Measurements from ENCODE around the gene BCKDK.

BCKDK gene

DNA sequence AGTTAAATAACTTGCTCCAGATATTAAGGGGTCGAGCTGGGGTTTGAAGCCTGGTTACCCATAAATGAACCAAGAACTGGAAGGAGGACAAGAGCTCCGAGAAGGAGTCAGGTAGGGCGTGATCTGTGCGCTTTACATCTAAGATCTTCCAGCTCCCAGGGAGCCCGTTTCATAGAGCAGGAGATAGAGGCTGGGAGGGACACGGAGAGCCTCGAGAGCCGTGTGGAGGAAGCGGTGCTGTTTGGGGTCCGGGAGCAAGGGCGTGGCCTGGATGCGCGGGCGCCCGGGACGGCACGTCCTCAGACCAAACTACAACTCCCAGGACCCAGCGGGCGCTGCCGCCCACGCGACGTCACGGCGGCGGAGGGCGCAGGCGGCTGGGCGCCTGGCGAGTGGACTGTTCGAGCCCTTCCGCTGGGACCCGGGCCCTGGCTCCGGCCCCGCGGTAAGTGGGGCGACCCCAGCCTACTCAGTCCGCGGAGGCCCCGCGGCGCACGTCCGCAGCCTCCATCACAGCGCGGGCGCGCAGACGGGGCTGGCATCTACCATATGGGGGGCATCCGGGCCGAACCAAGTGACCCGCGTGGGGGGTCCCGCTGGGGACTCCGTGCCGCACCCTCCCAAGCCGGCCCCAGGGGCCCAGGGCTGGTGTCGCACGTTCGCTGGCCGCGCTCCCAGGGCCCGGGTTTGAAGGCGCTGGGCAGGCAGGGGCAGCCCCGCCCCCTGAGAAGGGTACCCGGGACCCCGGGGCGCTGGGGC is at the start of gene BCKDK:
BCKDK (plus strand) TSS at position 352 of the 759 bp plus-strand sequence. CDS start 838 bp downstream, outside the sequence.
- peak; percentile 69 for DNase-seq (ENCODE audit: low read depth)

GRCh38 chr16:31061126-31061812 is 46.9 kb upstream of the BCKDK start:
- DNase-seq (ENCODE audit: low read depth) = no peak
- H3K4me3 ChIP-seq (ENCODE audit: low read length) = no peak overlapping the region

More for the DNA sequence above, at the start of gene BCKDK:
- TF ChIP-seq, protein P1, sequence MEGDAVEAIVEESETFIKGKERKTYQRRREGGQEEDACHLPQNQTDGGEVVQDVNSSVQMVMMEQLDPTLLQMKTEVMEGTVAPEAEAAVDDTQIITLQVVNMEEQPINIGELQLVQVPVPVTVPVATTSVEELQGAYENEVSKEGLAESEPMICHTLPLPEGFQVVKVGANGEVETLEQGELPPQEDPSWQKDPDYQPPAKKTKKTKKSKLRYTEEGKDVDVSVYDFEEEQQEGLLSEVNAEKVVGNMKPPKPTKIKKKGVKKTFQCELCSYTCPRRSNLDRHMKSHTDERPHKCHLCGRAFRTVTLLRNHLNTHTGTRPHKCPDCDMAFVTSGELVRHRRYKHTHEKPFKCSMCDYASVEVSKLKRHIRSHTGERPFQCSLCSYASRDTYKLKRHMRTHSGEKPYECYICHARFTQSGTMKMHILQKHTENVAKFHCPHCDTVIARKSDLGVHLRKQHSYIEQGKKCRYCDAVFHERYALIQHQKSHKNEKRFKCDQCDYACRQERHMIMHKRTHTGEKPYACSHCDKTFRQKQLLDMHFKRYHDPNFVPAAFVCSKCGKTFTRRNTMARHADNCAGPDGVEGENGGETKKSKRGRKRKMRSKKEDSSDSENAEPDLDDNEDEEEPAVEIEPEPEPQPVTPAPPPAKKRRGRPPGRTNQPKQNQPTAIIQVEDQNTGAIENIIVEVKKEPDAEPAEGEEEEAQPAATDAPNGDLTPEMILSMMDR (IDR thresholded peaks at IDR 0.05; ENCODE audit: insufficient read depth, low read depth, low read length, missing control alignments) = no peak
- H3K4me3 ChIP-seq (ENCODE audit: low read length) = peak within 1 kb of the TSS; percentile 73

DNA sequence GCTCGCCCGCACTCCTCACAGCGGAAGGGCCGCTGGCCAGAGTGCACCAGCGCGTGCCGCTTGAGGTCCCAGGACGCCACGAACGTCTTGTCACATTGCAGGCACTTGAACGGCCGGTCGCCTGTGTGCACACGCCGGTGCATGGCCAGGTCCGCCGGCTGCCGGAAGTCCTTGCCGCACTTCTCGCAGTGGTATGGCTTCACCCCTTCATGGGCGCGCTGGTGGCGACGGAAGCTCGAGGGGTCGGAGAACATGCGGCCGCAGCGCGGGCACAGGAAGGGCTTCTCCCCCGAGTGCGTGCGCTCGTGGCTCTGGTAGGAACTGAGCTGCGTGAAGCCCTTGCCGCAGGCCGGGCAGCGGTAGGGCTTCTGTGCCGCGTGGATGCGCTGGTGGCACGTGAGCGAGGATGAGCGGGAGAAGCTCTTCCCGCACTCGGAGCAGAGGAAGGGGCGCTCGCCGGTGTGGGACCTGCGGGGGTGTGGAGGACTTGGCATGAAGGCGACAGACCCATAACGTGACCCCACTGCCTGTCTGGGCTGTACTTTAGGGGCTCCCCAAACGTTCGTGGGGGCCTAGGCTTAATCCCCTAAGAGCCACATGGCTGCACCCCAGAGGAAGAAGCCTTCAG is 46.3 kb upstream of the BCKDK start:
- no peak overlapping the region for H3K4me3 ChIP-seq (ENCODE audit: low read length)
- DNase-seq (ENCODE audit: low read depth) = no peak
- TF ChIP-seq, protein P1 (IDR thresholded peaks at IDR 0.05; ENCODE audit: insufficient read depth, low read depth, low read length, missing control alignments) = no peak

More at GRCh38 chr16:31061126-31061812, 46.9 kb upstream of the BCKDK start:
- TF ChIP-seq, protein P1 (IDR thresholded peaks at IDR 0.05; ENCODE audit: insufficient read depth, low read depth, low read length, missing control alignments) = no peak

DNA sequence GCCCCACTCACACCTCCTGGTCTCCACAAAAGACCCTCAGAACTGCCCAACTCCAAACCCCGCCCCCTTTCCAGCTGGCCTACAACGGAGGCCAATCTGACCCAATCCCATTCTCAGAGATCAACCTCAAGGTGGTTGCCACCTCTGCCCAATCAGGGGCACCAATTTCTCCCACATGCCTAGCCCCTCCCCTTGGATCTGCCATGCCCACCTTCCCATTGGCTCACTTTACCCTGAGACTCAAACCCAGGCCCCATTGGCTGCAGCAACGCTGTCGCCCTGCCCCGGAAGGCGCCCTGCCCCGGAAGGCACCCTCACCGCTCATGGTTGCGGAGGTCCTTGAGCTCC is 44.7 kb upstream of the BCKDK start:
- DNase-seq (ENCODE audit: low read depth) = no peak
- TF ChIP-seq, protein P1 (IDR thresholded peaks at IDR 0.05; ENCODE audit: insufficient read depth, low read depth, low read length, missing control alignments) = no peak
- H3K4me3 ChIP-seq (ENCODE audit: low read length) = no peak overlapping the region

DNA sequence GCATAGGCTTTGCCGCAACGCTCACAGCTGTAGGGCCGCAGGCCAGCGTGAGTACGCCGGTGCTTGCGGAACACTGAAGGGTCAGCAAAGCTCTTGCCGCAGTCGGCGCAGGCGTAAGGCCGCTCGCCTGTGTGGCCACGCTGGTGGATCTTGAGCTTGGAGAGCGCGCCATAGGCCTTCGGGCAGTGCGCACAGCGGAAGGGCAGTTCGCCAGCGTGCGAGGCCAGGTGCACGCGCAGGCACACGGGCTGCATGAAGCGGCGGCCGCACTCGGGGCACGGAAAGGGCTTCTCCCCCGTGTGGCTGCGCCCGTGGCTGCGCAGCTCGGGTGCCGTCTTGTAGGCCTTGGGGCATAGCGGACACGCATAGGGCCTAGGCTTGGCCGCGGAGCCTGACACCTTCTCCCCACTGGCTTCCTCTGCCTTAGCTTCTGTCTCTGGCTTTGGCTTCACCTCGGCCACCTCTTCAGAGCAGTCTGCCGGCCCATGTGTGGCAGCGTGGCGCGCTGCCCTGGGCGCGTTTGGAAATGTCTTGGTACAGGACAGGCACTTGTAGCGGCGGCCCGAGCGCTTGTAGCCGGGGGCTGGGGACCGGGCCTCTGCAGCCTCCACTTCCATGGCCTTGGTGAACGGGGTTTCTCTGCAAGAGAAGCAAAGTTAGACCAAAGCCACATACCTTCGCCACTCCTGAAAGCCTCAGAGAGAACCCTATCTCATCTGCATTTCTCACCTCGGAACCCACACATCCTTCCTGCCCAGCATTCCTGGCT is 44.2 kb upstream of the BCKDK start:
- no peak for DNase-seq (ENCODE audit: low read depth)
- TF ChIP-seq, protein P1 (IDR thresholded peaks at IDR 0.05; ENCODE audit: insufficient read depth, low read depth, low read length, missing control alignments) = no peak
- H3K4me3 ChIP-seq (ENCODE audit: low read length) = no peak overlapping the region

GRCh38 chr16:31064882-31065461 is 43.2 kb upstream of the BCKDK start:
- TF ChIP-seq, protein P1 (IDR thresholded peaks at IDR 0.05; ENCODE audit: insufficient read depth, low read depth, low read length, missing control alignments) = no peak
- DNase-seq (ENCODE audit: low read depth) = peak; percentile 92
- no peak overlapping the region for H3K4me3 ChIP-seq (ENCODE audit: low read length)

All from epithelial cell of esophagus (primary cell).